Spleen (tissue), 7 donors: ENCODE data around the gene CIDEA.

Source experiments
- POLR2A ChIP-seq, 3 donors: fragments of 450-650 bp; IDR thresholded peaks; one replicate each; pipeline ENCODE4 v1.5.1; 2017; ENCODE audit warnings: antibody characterized with exemption in 3 of 3, mild to moderate bottlenecking in 1 of 3
- POLR2AphosphoS5 ChIP-seq, 3 donors: sonication (generic); formaldehyde crosslinking; IDR thresholded peaks; one replicate each; pipeline ENCODE4 v1.5.1; 2017; ENCODE audit warnings: antibody characterized with exemption in 3 of 3
- TF ChIP-seq, protein P1 (sequence below), 11 experiments: fragments of 200-600 bp in 7 of 11; fragments of 450-650 bp in 4 of 11; sonication (generic) in 4 of 11; IDR thresholded peaks in 8 of 11; conservative IDR thresholded peaks in 3 of 11; 1 replicate in 7 of 11; 2 replicates in 4 of 11; pipeline versions ENCODE4 v1.4.0 to v1.8.0; 2016 to 2021; ENCODE audit warnings: antibody characterized with exemption in 11 of 11, inconsistent platforms in 4 of 11, mild to moderate bottlenecking in 1 of 11
- donor health status: DM: no; HTN: no; CAD: no; lungs with moderate emphysema.
- donor health status: DM: no; HTN: no; CAD: no.
- donor health status: DM: no; HTN: no; CAD: no.

GRCh38 chr18:12302391-12303147 lies 48.4 kb downstream of the CIDEA start:
- TF ChIP-seq, protein P1, sequence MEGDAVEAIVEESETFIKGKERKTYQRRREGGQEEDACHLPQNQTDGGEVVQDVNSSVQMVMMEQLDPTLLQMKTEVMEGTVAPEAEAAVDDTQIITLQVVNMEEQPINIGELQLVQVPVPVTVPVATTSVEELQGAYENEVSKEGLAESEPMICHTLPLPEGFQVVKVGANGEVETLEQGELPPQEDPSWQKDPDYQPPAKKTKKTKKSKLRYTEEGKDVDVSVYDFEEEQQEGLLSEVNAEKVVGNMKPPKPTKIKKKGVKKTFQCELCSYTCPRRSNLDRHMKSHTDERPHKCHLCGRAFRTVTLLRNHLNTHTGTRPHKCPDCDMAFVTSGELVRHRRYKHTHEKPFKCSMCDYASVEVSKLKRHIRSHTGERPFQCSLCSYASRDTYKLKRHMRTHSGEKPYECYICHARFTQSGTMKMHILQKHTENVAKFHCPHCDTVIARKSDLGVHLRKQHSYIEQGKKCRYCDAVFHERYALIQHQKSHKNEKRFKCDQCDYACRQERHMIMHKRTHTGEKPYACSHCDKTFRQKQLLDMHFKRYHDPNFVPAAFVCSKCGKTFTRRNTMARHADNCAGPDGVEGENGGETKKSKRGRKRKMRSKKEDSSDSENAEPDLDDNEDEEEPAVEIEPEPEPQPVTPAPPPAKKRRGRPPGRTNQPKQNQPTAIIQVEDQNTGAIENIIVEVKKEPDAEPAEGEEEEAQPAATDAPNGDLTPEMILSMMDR (IDR thresholded peaks at IDR 0.05 in 8 of 11, conservative IDR thresholded peaks at IDR 0.05 in 3 of 11), result no peak
- TF ChIP-seq POLR2A (IDR thresholded peaks at IDR 0.05), result no peak
- no peak for TF ChIP-seq POLR2AphosphoS5 (IDR thresholded peaks at IDR 0.05)
